IMR-90 (cell line): Measurements from ENCODE around the gene RIC8A. TPM values are rescaled to one million over a fixed set of nuclear protein-coding genes. Genes with fewer than 3 reads are reported as not detected.
A peak's percentile ranks its signal among the peaks of the same experiment; 100 is the strongest.

Experiments used
- ATAC-seq: fragments of 200-7000 bp; cut with Tn5 transposase; 2 replicates; pipeline ENCODE4 v1.9.1; 2020; ENCODE audit warnings: low read depth, mild to moderate bottlenecking, moderate library complexity
- BruUV-seq: library from RNA; stranded (reverse); fragments of 400-500 nt; replicated peaks from 2 replicates; lab custom pipeline; 2021; lab: Mats Ljungman, UMichigan
- CTCF ChIA-PET: fragments of 300-600 bp; formaldehyde crosslinking; extraction: SDS; loops from one replicate; lab custom pipeline; 2021; ENCODE audit warnings: antibody characterized with exemption; lab: Yijun Ruan, JAX
- POLR2A ChIA-PET: fragments of 300-600 bp; sonication (Branson Sonifier 250); formaldehyde crosslinking; loops from one replicate; lab custom pipeline; 2022; ENCODE audit warnings: antibody characterized with exemption; ENCODE audit not compliant: unreplicated experiment; lab: Charles Lee
- DNase-seq: peaks from one replicate; pipeline ENCODE4 v3.0.0; 2013
- H2AFZ ChIP-seq: replicated peaks from 2 replicates; pipeline ENCODE3; 2013; ENCODE audit warnings: low read length, mild to moderate bottlenecking; ENCODE audit not compliant: poor library complexity
- H2AK5ac ChIP-seq: 2 replicates; pipeline ENCODE4 v1.6.1; 2013; ENCODE audit warnings: low read depth, low read length, inconsistent platforms
- H2AK9ac ChIP-seq: replicated peaks from 2 replicates; pipeline ENCODE3; 2013; ENCODE audit warnings: mild to moderate bottlenecking, low read depth, low read length, moderate library complexity; ENCODE audit not compliant: poor library complexity
- H2BK120ac ChIP-seq: 2 replicates; pipeline ENCODE4 v1.6.1; 2013; ENCODE audit warnings: low read depth, low read length, inconsistent platforms
- H2BK15ac ChIP-seq: 3 replicates; pipeline ENCODE4 v1.6.1; 2013; ENCODE audit warnings: low read depth, low read length, inconsistent platforms
- H2BK20ac ChIP-seq: 2 replicates; pipeline ENCODE4 v1.6.1; 2013; ENCODE audit warnings: low read depth, mild to moderate bottlenecking, inconsistent platforms, low read length, moderate library complexity
- H2BK5ac ChIP-seq: 2 replicates; pipeline ENCODE4 v1.6.1; 2013; ENCODE audit warnings: mild to moderate bottlenecking, low read depth, low read length, inconsistent platforms; ENCODE audit not compliant: poor library complexity, severe bottlenecking
- H3K14ac ChIP-seq: replicated peaks from 2 replicates; pipeline ENCODE4 v1.6.1; 2013; ENCODE audit warnings: low read depth, low read length, inconsistent platforms
- H3K18ac ChIP-seq: 2 replicates; pipeline ENCODE4 v1.6.1; 2013; ENCODE audit warnings: low read depth, low read length, control low read depth
- H3K23ac ChIP-seq: 2 replicates; pipeline ENCODE4 v1.6.1; 2013; ENCODE audit warnings: low read depth, low read length, inconsistent platforms
- H3K27ac ChIP-seq: 2 replicates; pipeline ENCODE4 v1.5.1; 2013; ENCODE audit warnings: mild to moderate bottlenecking, control low read depth, low read length; ENCODE audit not compliant: insufficient read depth
- H3K27me3 ChIP-seq: 2 replicates; pipeline ENCODE4 v1.6.1; 2013; ENCODE audit warnings: low read length; ENCODE audit not compliant: control insufficient read depth, insufficient read depth
- H3K36me3 ChIP-seq: 2 replicates; pipeline ENCODE4 v1.6.1; 2013; ENCODE audit warnings: low read length, mixed read lengths; ENCODE audit not compliant: control insufficient read depth, insufficient read depth
- H3K4ac ChIP-seq: 2 replicates; pipeline ENCODE4 v1.6.1; 2013; ENCODE audit warnings: low read depth, low read length, inconsistent platforms
- H3K4me1 ChIP-seq: 2 replicates; pipeline ENCODE4 v1.6.1; 2013; ENCODE audit warnings: low read length, mixed read lengths; ENCODE audit not compliant: control insufficient read depth, insufficient read depth
- H3K4me2 ChIP-seq: 2 replicates; pipeline ENCODE4 v1.6.1; 2013; ENCODE audit warnings: low read depth, mild to moderate bottlenecking, control low read depth, low read length, moderate library complexity
- H3K4me3 ChIP-seq: 2 replicates; pipeline ENCODE4 v1.5.1; 2013; ENCODE audit warnings: low read depth, mild to moderate bottlenecking, control low read depth, low read length, moderate library complexity; ENCODE audit not compliant: insufficient read depth
- H3K56ac ChIP-seq: 2 replicates; pipeline ENCODE4 v1.6.1; 2013; ENCODE audit warnings: low read length, inconsistent platforms; ENCODE audit not compliant: insufficient read depth; ENCODE audit errors: extremely low read depth
- H3K79me1 ChIP-seq, 2 experiments: 2 replicates each; pipeline ENCODE4 v1.6.1; 2013; ENCODE audit warnings: low read length in 2 of 2, inconsistent platforms in 1 of 2, low read depth in 1 of 2
- H3K9ac ChIP-seq: 2 replicates; pipeline ENCODE4 v1.6.1; 2013; ENCODE audit warnings: low read depth, low read length, control low read depth
- H3K9me1 ChIP-seq: 2 replicates; pipeline ENCODE4 v1.6.1; 2013; ENCODE audit warnings: low read length, inconsistent platforms; ENCODE audit not compliant: insufficient read depth
- H3K9me3 ChIP-seq: 2 replicates; pipeline ENCODE4 v1.6.1; 2013; ENCODE audit warnings: low read length; ENCODE audit not compliant: control insufficient read depth, insufficient read depth
- H4K20me1 ChIP-seq: 2 replicates; pipeline ENCODE4 v1.6.1; 2013; ENCODE audit warnings: low read length, inconsistent platforms; ENCODE audit not compliant: insufficient read depth
- H4K5ac ChIP-seq: 2 replicates; pipeline ENCODE4 v1.6.1; 2013; ENCODE audit warnings: mild to moderate bottlenecking, low read depth, low read length, control low read depth
- H4K8ac ChIP-seq, 2 experiments: 2 replicates each; pipeline ENCODE4 v1.6.1; 2013; ENCODE audit warnings: low read depth in 2 of 2, low read length in 2 of 2, control low read depth in 1 of 2, inconsistent platforms in 1 of 2
- H4K91ac ChIP-seq: 2 replicates; pipeline ENCODE4 v1.6.1; 2013; ENCODE audit warnings: low read depth, low read length, inconsistent platforms; ENCODE audit not compliant: insufficient read depth
- BHLHE40 ChIP-seq: fragments of 150-350 bp; IDR thresholded peaks from 2 replicates; pipeline ENCODE4 v1.6.1; 2016; ENCODE audit warnings: mild to moderate bottlenecking, low read depth, low read length
- CHD1 ChIP-seq: IDR thresholded peaks from 2 replicates; pipeline ENCODE4 v1.6.1; 2012; ENCODE audit warnings: low read depth, low read length, improper control_type of control experiment
- CTCF ChIP-seq: conservative IDR thresholded peaks from 2 replicates; pipeline ENCODE4 v1.5.1; 2012; ENCODE audit warnings: mild to moderate bottlenecking, low read depth, low read length, improper control_type of control experiment
- FOS ChIP-seq: fragments of 150-350 bp; IDR thresholded peaks from 2 replicates; pipeline ENCODE4 v1.6.1; 2016; ENCODE audit warnings: low read depth, low read length
- MAFK ChIP-seq: IDR thresholded peaks from 2 replicates; pipeline ENCODE4 v1.6.1; 2012; ENCODE audit warnings: low read depth, low read length, improper control_type of control experiment
- MAZ ChIP-seq: IDR thresholded peaks from 2 replicates; pipeline ENCODE4 v1.6.1; 2012; ENCODE audit warnings: low read depth, mild to moderate bottlenecking, low read length, improper control_type of control experiment, moderate library complexity, borderline replicate concordance
- MXI1 ChIP-seq: IDR thresholded peaks from 2 replicates; pipeline ENCODE4 v1.6.1; 2012; ENCODE audit warnings: low read depth, mild to moderate bottlenecking, low read length, moderate library complexity, borderline replicate concordance
- NFE2L2 ChIP-seq: fragments of 150-350 bp; IDR thresholded peaks from 2 replicates; pipeline ENCODE4 v1.6.1; 2016; ENCODE audit warnings: low read depth, mild to moderate bottlenecking, low read length
- RAD21 ChIP-seq: IDR thresholded peaks from 2 replicates; pipeline ENCODE4 v1.6.1; 2012; ENCODE audit warnings: low read length, improper control_type of control experiment
- RCOR1 ChIP-seq: IDR thresholded peaks from 2 replicates; pipeline ENCODE4 v1.6.1; 2012; ENCODE audit warnings: mild to moderate bottlenecking, low read length, improper control_type of control experiment; ENCODE audit not compliant: insufficient replicate concordance
- RFX5 ChIP-seq: IDR thresholded peaks from 2 replicates; pipeline ENCODE4 v1.8.0; 2012; ENCODE audit warnings: low read depth, mild to moderate bottlenecking, low read length, moderate library complexity
- SMC3 ChIP-seq: fragments of 150-350 bp; IDR thresholded peaks from 2 replicates; pipeline ENCODE4 v1.6.1; 2016; ENCODE audit warnings: low read depth, mild to moderate bottlenecking, antibody characterized with exemption, low read length, moderate library complexity
- USF2 ChIP-seq: fragments of 150-350 bp; IDR thresholded peaks from 2 replicates; pipeline ENCODE4 v1.6.1; 2017; ENCODE audit warnings: mild to moderate bottlenecking, antibody characterized with exemption, low read length, low read depth
- WGBS, 2 experiments: methylation state at CpG; one replicate each; pipeline versions ENCODE4 v1.1.5 to v1.1.7; 2013; ENCODE audit warnings: missing lambda C conversion rate in 2 of 2; ENCODE audit not compliant: insufficient read length in 1 of 2; ENCODE audit errors: extremely low coverage in 2 of 2; 5-methylcytosine and 5-hydroxymethylcytosine counted together
- dilution Hi-C: fragments of 300-500 bp; cut with HindIII; formaldehyde crosslinking; loops from one replicate; pipeline ENCODE4 v1.14.3; 2018; ENCODE audit warnings: low sequenced_read_pairs; ENCODE audit not compliant: unreplicated experiment
- in situ Hi-C: fragments of 300-500 bp; cut with MboI; formaldehyde crosslinking; loops from 3 replicates; pipeline ENCODE4 v1.14.3; 2019; ENCODE audit warnings: low sequenced_read_pairs, inconsistent platforms, mixed read lengths
- intact Hi-C: fragments of 100-400 bp; cut with micrococcal nuclease; formaldehyde crosslinking; loops from 2 replicates; pipeline ENCODE4 v1.10.0; 2022
- polyA plus RNA-seq, 3 experiments: library from polyadenylated mRNA; depleted of rRNA; stranded (reverse); fragments of >200 nt; gene quantifications; 2 replicates each; pipeline ENCODE4 v1.2.3, GENCODE V29; 2012; ENCODE audit warnings: low replicate concordance in 1 of 3
- total RNA-seq: library from RNA; depleted of rRNA; stranded (reverse); fragments of >200 nt; gene quantifications from 2 replicates; pipeline ENCODE4 v1.2.3, GENCODE V29; 2012
- TF ChIP-seq, protein P1 (sequence below): fragments of 150-350 bp; IDR thresholded peaks from 2 replicates; pipeline ENCODE4 v1.6.1; 2016; ENCODE audit warnings: low read depth, mild to moderate bottlenecking, low read length, moderate library complexity, borderline replicate concordance

The RIC8A gene
- total and polyA plus RNA-seq, 2 of the 4 experiments (the other 2 are of a cell fraction), result 129 to 188 TPM

- TF ChIP-seq, protein P1, sequence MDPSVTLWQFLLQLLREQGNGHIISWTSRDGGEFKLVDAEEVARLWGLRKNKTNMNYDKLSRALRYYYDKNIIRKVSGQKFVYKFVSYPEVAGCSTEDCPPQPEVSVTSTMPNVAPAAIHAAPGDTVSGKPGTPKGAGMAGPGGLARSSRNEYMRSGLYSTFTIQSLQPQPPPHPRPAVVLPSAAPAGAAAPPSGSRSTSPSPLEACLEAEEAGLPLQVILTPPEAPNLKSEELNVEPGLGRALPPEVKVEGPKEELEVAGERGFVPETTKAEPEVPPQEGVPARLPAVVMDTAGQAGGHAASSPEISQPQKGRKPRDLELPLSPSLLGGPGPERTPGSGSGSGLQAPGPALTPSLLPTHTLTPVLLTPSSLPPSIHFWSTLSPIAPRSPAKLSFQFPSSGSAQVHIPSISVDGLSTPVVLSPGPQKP, result no peak
- TF ChIP-seq RAD21, result no peak
Measured at GRCh38 chr11:235180-235579, 27.7 kb downstream of the RIC8A start (continued).

DNA sequence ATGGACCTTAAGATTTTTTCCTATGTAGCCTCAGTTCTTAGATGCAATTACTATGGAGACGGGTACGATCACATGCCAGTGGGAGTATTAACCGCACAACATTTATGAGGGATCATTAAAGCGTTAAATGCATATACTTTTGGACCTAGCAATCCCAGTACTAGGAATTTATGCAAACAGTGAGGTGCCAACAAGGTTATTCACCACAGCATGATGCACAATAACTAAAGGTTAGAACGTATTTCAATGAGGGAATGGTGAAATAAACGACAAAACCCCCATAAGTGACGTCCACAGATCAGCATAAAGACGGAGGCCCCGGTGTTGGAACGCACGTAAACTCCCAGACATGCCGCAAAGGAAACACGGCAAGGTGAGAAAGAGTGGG is 28.1 kb downstream of the RIC8A start:
- H3K23ac ChIP-seq, result peak overlapping the region; percentile 98
- DNase-seq (peak; percentile 32), ATAC-seq (peak; percentile 4)
- peak overlapping the region; percentile 99 for H3K14ac ChIP-seq
- intact Hi-C loops, result no loop called here
- ChIA-PET CTCF (interaction anchor here (0.5 kb wide), 1 partner anchor 11 kb away, joined by 4 read pairs; no protein-coding TSS in a partner anchor), POLR2A (no interaction called here)
- no peaks in the 10 kb centered on the region for H3K9me1 ChIP-seq
- peak overlapping the region; percentile 14 to 91; a peak in 3 of 4 replicates for H4K8ac ChIP-seq
- peak overlapping the region; percentile 88 for H3K4ac ChIP-seq
- no peak overlapping the region for H2BK15ac ChIP-seq
- peak overlapping the region; percentile 88 for H3K4me3 ChIP-seq
- in situ Hi-C loops, result no loop called here
- peak overlapping the region; percentile 86 for H3K56ac ChIP-seq
- dilution Hi-C loops, result no loop called here
- peak overlapping the region; percentile 79 for H3K27ac ChIP-seq
- no peaks in the 10 kb centered on the region for H3K27me3 ChIP-seq
- peaks cover 2% of the 10 kb centered on the region for H3K4me1 ChIP-seq
- peak overlapping the region; percentile 98 for H2AFZ ChIP-seq
- no peak overlapping the region for H2BK20ac ChIP-seq
- WGBS, 2 experiments, result 0% methylated on average over 6 of the region's 13 CpGs; no CpG with 5 or more reads in 1 of the 2 experiments
- no peaks in the 10 kb centered on the region for H3K9me3 ChIP-seq
- peaks cover 8 to 47% of the 10 kb centered on the region in 2 experiments; a peak in 3 of 4 replicates for H3K79me1 ChIP-seq
- peak overlapping the region; percentile 54 for H3K18ac ChIP-seq
- H4K20me1 ChIP-seq, result peaks cover 4% of the 10 kb centered on the region
- H2AK5ac ChIP-seq, result peak overlapping the region; percentile 67; the same call in 1 of the 2 replicates
- 0 out of 2 replicates have a peak overlapping the region, but pooled peaks have one; percentile 49 for H2BK120ac ChIP-seq
- peak overlapping the region; percentile 72 for H4K5ac ChIP-seq
- H3K36me3 ChIP-seq, result no peaks in the 10 kb centered on the region
- H3K9ac ChIP-seq, result peak overlapping the region; percentile 86
- peak overlapping the region; percentile 84 for H2BK5ac ChIP-seq
- BruUV-seq, result no TSS peak
- H3K4me2 ChIP-seq, result peak overlapping the region; percentile 98
- H2AK9ac ChIP-seq, result peak overlapping the region; percentile 91
- peak overlapping the region; percentile 68 for H4K91ac ChIP-seq
- TF ChIP-seq USF2 (no peak), SMC3 (no peak), CTCF (no peak), MXI1 (no peak), NFE2L2 (no peak), MAZ (no peak), RFX5 (no peak), CHD1 (no peak), FOS (no peak), MAFK (no peak), BHLHE40 (no peak; the same call in 1 of the 2 replicates), RAD21 (no peak), RCOR1 (no peak)
